IPS-15b (cell line): ENCODE results near the gene WDR5.
A peak's percentile ranks its signal among the peaks of the same experiment; 100 is the strongest.

Experiments used
- H3K27me3 ChIP-seq: one replicate; pipeline ENCODE4 v1.6.1; 2013; ENCODE audit warnings: low read length; ENCODE audit not compliant: control insufficient read depth, insufficient read depth
- H3K36me3 ChIP-seq: one replicate; pipeline ENCODE4 v1.6.1; 2013; ENCODE audit warnings: low read length; ENCODE audit not compliant: control insufficient read depth, insufficient read depth
- H3K4me1 ChIP-seq: one replicate; pipeline ENCODE4 v1.6.1; 2013; ENCODE audit warnings: mild to moderate bottlenecking, low read length; ENCODE audit not compliant: control insufficient read depth, insufficient read depth
- H3K4me3 ChIP-seq: one replicate; pipeline ENCODE4 v1.5.1; 2013; ENCODE audit warnings: low read depth, low read length
- H3K9ac ChIP-seq: one replicate; pipeline ENCODE4 v1.6.1; 2013; ENCODE audit warnings: low read depth, mild to moderate bottlenecking, low read length
- H3K9me3 ChIP-seq: one replicate; pipeline ENCODE4 v1.6.1; 2013; ENCODE audit warnings: mild to moderate bottlenecking, low read length; ENCODE audit not compliant: control insufficient read depth, insufficient read depth

Gene WDR5

GRCh38 chr9:134163371-134164196, 27.7 kb downstream of the WDR5 start:
- H3K9ac ChIP-seq: peak overlapping the region; percentile 65
- H3K27me3 ChIP-seq: peaks cover 5% of the 10 kb centered on the region
- peaks cover 8% of the 10 kb centered on the region for H3K36me3 ChIP-seq
- no peaks in the 10 kb centered on the region for H3K4me1 ChIP-seq
- H3K4me3 ChIP-seq: no peak overlapping the region
- no peaks in the 10 kb centered on the region for H3K9me3 ChIP-seq

- H3K9me3 ChIP-seq: no peaks in the 10 kb centered on the region
- no peak overlapping the region for H3K4me3 ChIP-seq
- peaks cover 3% of the 10 kb centered on the region for H3K36me3 ChIP-seq
- H3K4me1 ChIP-seq: no peaks in the 10 kb centered on the region
- peaks cover 5% of the 10 kb centered on the region for H3K27me3 ChIP-seq
- no peak overlapping the region for H3K9ac ChIP-seq
Measured at GRCh38 chr9:134164879-134165278, 29.0 kb downstream of the WDR5 start.

- Histone ChIP-seq H3K27me3 (peaks cover 5% of the 10 kb centered on the region), H3K4me1 (no peaks in the 10 kb centered on the region), H3K9me3 (no peaks in the 10 kb centered on the region), H3K9ac (no peak overlapping the region), H3K36me3 (peaks cover 3% of the 10 kb centered on the region), H3K4me3 (no peak overlapping the region)
Measured at GRCh38 chr9:134165357-134166315, 29.8 kb downstream of the WDR5 start.

GRCh38 chr9:134166374-134166773, 30.5 kb downstream of the WDR5 start:
- Histone ChIP-seq H3K9me3 (no peaks in the 10 kb centered on the region), H3K4me1 (no peaks in the 10 kb centered on the region), H3K27me3 (peaks cover 5% of the 10 kb centered on the region), H3K36me3 (peaks cover 3% of the 10 kb centered on the region), H3K4me3 (no peak overlapping the region), H3K9ac (no peak overlapping the region)

- Histone ChIP-seq H3K4me3 (no peak overlapping the region), H3K9me3 (no peaks in the 10 kb centered on the region), H3K9ac (no peak overlapping the region), H3K4me1 (no peaks in the 10 kb centered on the region), H3K36me3 (peaks cover 3% of the 10 kb centered on the region), H3K27me3 (peaks cover 2% of the 10 kb centered on the region)
Measured at GRCh38 chr9:134167530-134167931, 31.6 kb downstream of the WDR5 start.

GRCh38 chr9:134168757-134169550, 33.1 kb downstream of the WDR5 start:
- H3K9ac ChIP-seq: no peak overlapping the region
- H3K4me1 ChIP-seq: no peaks in the 10 kb centered on the region
- no peaks in the 10 kb centered on the region for H3K27me3 ChIP-seq
- peaks cover 3% of the 10 kb centered on the region for H3K36me3 ChIP-seq
- H3K4me3 ChIP-seq: no peak overlapping the region
- no peaks in the 10 kb centered on the region for H3K9me3 ChIP-seq

- Histone ChIP-seq H3K9ac (no peak overlapping the region), H3K9me3 (no peaks in the 10 kb centered on the region), H3K27me3 (no peaks in the 10 kb centered on the region), H3K36me3 (peaks cover 3% of the 10 kb centered on the region), H3K4me1 (no peaks in the 10 kb centered on the region), H3K4me3 (no peak overlapping the region)
Measured at GRCh38 chr9:134169724-134170401, 34.0 kb downstream of the WDR5 start.

GRCh38 chr9:134170532-134171315, 34.8 kb downstream of the WDR5 start:
- no peaks in the 10 kb centered on the region for H3K9me3 ChIP-seq
- no peaks in the 10 kb centered on the region for H3K4me1 ChIP-seq
- H3K36me3 ChIP-seq: peaks cover 3% of the 10 kb centered on the region
- H3K9ac ChIP-seq: no peak overlapping the region
- no peak overlapping the region for H3K4me3 ChIP-seq
- no peaks in the 10 kb centered on the region for H3K27me3 ChIP-seq

GRCh38 chr9:134171316-134172197, 35.7 kb downstream of the WDR5 start:
- Histone ChIP-seq H3K4me1 (no peaks in the 10 kb centered on the region), H3K4me3 (no peak overlapping the region), H3K27me3 (no peaks in the 10 kb centered on the region), H3K9me3 (no peaks in the 10 kb centered on the region), H3K36me3 (no peaks in the 10 kb centered on the region), H3K9ac (no peak overlapping the region)
